ENCODE measurements around the gene ATP9A.

Gene ATP9A

DNA sequence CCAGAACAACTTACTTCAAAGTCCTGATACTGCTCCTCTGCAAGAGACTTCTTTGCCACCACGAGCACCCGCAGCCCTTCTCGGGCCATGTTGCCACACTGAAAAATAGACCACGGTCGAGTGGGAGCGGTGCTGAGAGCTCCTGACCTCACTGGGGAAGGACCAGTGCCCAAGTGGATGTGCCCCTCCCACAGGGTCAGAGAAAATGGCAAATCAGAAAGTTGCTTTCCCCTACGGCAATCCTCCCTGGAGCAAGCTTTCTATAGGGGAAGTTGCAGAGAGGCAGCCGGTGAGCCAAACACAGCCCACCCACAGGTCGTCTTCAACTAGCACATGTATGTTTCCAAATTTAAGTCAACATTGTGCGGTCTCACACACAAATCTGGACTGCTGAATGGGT lies 140.6 kb downstream of the ATP9A start:
- no peak for DNase-seq (ENCODE audit: low spot score)

DNA sequence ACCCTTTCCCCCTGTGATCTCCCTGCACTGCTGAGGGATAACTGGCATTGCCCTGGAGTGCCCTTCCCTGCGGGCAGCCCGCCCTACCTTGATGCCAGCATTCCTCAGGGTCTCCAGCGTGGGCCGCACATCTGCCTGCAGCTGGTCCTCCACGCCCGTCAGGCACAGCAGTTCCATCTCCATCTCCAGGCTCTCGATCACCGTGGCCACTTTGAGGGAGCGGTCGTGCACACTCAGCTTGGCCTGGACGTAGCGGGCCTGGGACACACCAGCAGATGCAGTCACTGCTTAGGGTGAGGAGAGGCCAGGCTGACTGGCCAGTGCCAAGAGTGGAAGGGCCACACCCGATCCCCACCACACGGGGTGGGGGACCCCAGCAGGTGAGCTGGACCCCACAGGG lies 143.1 kb downstream of the ATP9A start:
- no peak for DNase-seq (ENCODE audit: low spot score)

DNA sequence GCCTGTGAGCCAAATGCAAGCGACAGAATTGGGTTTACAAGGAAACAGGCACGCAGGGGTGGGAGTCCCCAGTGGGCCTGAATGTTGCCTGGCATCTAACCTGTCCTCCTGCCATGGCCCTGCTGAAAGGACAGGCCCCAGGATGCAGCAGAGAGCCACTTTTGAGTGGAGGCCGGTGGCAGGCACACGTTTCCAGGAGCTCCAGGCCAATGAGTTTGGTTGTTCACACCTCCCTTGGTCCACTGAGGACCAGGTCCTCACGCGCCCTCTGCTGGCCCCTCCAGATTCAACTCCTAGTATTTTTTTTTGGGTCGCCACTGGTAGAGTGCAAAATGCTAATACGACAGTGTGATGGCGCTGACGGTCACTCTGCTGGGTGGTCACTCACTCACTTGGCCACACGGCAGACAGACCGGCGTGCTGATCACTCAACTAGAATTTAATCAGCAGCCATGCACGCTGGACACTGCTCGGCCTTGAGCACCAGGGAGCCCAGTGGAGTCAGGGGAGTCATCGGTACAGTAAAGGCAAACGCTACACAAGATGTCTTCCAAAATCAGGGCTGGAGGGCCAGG lies 143.9 kb downstream of the ATP9A start:
- DNase-seq (ENCODE audit: low spot score) = peak; percentile 88

DNA sequence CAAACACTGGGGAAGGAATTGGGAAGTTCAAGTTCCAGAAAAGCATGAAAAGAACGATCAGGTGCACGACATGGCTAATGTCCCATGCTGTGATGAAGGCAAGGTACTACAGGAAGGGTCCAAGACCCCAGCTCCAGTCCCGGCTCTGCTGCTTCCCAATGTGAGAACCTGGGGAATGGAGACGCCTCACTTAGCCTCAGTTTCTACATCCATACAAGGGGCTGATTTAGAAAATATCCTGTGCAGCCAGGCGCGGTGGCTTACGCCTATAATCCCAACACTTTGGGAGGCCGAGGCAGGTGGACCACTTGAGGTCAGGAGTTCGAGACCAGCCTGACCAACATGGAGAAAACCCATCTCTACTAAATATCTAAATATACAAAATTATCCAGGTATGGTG lies 144.9 kb downstream of the ATP9A start:
- DNase-seq (ENCODE audit: low spot score) = no peak

GRCh38 chr20:51622004-51622874 lies 146.0 kb downstream of the ATP9A start:
- no peak for DNase-seq (ENCODE audit: low spot score)

DNA sequence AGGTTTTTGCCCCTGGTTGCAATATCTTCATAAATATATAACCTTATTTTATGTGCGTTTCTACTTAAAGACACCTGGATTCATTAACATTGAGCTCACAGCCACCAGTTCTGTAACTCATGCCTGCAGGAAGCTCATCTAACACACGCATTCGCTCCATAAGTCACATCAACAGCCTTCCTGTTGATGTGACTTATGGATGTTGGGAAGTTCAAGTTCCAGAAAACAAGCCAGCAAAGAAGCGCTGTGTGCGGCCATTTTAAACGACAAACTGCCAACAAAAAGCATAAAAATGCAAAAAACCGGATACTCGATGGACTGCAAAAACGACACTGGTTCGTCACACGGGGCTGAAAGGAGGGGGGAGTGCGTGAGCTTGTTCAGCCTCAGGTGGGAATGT lies 147.8 kb downstream of the ATP9A start:
- no peak for DNase-seq (ENCODE audit: low spot score)

DNA sequence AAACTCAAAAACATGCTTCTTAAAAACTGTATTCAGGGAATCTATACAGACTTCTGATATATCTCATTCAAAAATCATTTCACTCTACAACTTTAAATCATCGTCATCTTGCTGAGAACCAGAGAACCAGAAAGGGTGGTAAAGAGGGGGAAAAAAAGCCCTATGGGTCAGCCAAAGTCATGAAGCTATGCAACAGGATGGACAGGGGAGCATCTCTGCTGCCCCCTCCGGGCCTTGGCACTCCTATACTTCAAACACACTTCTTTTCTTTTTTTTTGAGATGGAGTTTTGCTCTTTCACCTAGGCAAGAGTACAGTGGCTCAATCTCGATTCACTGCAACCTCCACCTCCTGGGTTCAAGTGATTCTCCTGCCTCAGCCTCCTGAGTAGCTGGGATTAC lies 152.1 kb downstream of the ATP9A start:
- DNase-seq (ENCODE audit: low spot score) = peak; percentile 53

GRCh38 chr20:51614687-51615086 lies 153.5 kb downstream of the ATP9A start:
- no peak for DNase-seq (ENCODE audit: low spot score)

DNA sequence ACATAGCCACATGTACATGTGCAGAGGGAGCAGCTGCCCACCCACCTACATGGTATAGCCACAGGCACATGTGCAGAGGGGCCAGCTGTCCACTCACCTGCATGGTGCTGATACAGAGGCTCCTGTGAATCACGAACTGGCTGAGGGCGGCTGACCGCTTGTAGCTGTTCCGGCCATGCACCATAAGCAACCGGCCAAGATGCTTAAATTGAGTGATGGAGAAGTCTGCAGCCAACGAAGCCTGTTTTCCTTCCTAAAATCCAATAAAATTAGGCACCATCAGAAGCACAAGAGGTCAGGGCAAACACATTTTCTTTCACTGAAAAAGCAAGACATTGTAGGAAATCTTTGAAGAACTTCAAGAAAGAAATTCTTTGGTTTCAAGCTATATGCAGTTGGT lies 154.6 kb downstream of the ATP9A start:
- no peak for DNase-seq (ENCODE audit: low spot score)

DNA sequence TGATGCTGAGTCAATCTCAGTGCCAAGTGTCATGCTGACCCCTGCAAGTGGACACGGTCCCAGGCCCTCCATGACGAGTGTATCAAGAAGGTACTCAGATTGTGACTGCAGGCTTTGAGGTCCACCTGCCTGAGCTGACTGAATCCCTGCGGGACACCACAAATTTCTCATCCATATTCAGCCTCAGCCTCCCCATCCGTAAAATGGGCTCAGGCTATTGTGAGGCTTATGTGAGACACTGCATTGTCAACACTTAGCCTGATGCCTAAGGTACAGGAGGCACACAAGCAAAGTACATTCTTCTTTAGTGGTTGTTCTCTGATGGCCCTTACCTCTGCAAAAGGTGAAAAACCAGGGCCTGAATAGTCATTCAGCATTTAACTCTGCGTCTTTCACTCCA lies 155.3 kb downstream of the ATP9A start:
- no peak for DNase-seq (ENCODE audit: low spot score)

DNA sequence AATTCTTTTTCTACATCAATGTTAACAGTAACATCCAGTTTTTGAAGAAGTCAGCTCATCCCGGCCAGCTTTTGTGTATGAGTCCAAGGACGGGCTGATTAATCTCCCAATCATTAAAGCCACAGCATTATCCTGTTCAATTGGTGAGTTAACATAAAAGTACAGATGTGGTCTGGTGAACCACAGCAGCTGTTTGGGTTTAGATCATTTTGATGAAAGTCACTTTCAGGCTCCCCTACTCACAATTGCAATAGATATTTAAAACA lies 156.6 kb downstream of the ATP9A start:
- no peak for DNase-seq (ENCODE audit: low spot score)

- DNase-seq (ENCODE audit: low spot score) = no peak
Measured at GRCh38 chr20:51610761-51611624, 157.2 kb downstream of the ATP9A start.

DNA sequence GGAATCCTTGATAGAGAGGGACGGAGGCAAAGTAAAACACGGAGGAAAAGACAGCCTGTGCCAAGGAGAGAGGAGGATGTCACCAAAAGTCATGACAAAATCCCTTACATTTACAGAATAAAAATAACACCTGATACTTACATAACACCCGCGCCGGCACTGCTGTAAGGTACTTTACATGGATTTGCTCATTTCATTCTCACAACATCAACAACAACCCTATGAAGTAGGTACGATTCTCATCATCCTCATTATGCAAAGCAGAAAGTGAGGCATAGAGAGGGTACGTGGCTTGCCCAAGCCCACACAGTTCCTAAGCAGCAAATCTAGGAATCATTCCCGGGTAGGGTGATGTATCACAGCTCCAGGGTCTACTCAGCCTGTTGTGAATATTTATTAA lies 158.1 kb downstream of the ATP9A start:
- DNase-seq (ENCODE audit: low spot score) = no peak

DNA sequence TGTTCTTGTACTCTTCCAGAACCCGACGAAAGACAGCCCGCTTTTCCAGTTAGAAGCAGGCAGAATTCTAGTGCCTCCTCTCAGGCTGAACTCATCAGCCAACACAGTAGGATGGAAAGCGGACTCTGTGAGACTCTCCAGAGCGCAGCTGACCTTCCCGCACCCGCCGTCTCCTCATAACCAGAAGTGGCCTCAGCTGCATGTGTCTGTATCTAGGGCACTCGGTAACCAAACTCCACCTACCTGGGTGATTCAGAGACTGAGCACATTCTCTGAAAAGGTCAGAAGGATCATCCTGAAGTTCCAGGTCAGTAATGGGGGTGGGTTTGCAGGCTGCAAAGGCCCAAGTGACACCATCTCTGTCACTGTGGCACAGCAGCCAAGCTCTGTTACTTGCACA lies 158.9 kb downstream of the ATP9A start:
- DNase-seq (ENCODE audit: low spot score) = no peak

DNA sequence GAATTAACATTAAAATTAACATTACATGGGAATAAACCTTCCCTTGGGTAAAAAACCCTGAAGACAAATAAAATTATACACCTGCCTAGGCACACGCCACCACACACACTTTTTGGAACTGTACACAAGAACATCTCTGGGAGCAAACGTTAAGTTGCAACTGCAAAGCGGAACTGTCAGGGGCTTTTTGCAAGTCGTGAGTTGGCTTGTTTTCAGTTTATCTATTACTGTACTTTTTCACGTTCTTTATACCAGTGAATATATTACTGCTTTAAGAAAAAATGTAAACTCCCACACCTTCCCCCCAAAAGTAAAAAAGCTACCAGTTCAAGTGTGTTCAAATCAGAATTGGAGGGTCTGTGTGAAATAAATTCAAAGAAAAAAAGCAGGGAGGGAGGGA lies 160.1 kb downstream of the ATP9A start:
- no peak for DNase-seq (ENCODE audit: low spot score)

DNA sequence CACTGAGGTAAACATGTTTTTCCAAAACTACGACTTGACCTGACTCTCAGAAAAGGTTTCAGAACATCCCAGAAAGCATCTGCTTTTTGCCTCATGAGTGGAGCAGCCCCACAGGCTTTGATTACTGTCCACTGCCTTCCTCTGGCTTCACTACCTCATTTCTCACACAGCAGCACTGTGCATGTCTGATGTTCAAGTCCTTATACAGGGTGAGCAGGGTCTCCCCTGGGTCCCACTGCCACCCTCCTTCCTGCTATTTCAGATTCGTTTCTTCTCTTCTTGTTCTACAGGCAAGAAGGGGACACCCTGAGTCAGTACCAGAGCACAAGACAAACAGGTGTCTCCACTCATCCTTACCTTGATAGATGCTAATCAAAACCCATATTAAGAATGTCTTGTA lies 161.0 kb downstream of the ATP9A start:
- no peak for DNase-seq (ENCODE audit: low spot score)

DNA sequence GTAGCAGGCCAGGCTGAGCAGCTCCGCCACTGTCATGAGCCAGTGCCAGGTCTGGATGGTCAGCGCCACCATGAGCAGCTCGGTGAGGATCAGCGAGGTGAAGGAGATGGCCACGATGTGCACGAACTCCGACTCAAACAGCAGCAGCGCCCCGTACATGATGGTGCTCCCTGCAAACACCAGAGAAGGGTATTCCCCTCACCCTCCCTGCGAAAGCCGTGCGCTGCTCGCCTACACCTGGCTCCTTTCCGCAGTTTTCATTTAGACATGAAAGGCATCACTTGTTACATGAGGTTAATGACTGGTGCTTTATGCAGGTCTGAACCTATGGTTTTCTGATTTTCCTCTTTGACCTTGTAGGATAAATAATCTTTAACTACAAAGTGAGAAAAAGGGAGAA lies 163.3 kb downstream of the ATP9A start:
- no peak for DNase-seq (ENCODE audit: low spot score)

DNA sequence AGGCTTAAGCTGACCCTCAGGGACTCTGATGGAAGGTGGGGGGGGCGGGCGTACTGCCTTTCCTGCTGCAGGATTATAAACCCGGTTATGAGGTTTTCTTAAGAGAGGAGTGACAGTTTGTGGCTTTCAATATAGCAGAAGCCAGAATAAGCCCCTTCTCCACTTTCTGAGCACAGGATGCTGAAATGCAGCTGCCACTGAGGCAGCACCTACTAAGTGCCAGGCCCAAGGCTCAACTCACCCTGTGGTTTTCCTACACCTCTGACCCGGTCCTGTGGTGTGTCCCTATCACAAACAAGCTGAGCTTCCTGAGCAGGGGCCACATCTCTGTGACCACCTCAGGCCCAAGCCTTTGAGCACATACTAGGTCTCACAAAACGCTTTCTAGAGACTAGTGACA lies 166.1 kb downstream of the ATP9A start:
- no peak for DNase-seq (ENCODE audit: low spot score)

DNA sequence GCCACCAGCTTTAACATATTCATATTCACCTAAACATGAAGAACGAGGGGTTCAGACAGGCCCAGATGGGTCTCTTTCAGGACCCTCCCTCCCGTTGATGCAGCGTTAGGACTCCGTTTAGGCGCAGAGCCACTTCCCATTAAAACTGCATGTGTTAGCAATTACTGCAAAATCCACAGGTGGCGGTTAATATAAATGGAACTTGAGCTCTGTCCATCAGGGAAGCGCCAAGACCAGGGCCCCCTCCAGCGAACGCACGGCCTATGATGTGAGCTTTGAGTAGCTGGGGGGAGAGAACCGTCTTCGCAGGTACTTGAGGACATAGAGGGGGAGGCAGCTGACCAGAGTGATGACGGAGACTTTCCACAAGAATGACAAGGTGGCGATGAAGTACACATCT lies 167.2 kb downstream of the ATP9A start:
- DNase-seq (ENCODE audit: low spot score) = no peak

DNA sequence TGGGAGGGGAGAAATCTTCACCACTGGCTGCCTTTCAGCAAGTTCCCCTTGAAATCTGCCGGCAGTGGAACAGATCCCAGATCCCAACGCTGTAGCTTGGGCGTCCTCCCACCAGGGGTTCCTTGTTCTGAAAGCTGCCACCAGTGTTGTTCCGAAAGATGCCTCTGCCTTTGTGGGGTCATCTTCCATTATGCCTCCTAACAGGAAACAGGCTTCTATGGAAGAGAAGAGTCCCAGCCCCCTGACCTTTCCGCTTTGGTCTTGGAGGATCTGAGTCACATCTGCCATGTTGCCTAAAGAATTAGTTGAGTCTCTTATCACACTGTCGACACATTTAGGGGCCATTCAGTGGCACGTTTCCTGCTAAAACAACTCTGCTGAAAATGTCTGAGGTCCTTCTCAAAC lies 168.2 kb downstream of the ATP9A start:
- no peak for DNase-seq (ENCODE audit: low spot score)

DNA sequence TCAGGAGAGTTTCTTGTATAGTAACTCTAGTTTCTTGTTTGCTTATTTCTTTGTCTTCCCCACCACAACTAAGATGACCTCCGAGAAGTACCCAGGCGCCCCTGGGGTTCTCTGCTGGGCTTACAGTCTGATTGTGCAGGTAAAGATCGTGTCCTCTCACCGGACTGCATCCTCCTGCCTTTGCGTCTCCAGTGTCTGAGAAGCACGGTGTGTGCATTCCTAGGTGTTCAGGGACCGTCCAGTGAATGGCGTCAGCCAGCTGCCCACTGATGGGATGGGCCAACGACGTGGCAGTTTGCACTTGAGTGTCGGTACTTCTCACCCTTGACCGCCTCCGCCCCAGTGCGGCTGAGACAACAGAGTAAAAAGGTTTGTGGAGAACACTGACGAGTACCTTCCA lies 169.6 kb downstream of the ATP9A start:
- no peak for DNase-seq (ENCODE audit: low spot score)

- DNase-seq (ENCODE audit: low spot score) = no peak
Measured at GRCh38 chr20:51597389-51598231, 170.6 kb downstream of the ATP9A start.

Measured in iPS-NIHi11 (cell line).